Transverse colon (tissue), 3 donors: ENCODE results near the gene RCSD1.

Experiments used
- CTCF ChIP-seq, 5 experiments: fragments of 200-600 bp in 3 of 5; fragments of 450-650 bp in 2 of 5; sonication (generic) in 3 of 5; IDR thresholded peaks; 1 replicate in 2 of 5; 2 replicates in 3 of 5; pipeline ENCODE4 v1.5.1; 2016 to 2017; ENCODE audit warnings: antibody characterized with exemption in 5 of 5, inconsistent platforms in 3 of 5, mild to moderate bottlenecking in 2 of 5, moderate library complexity in 1 of 5
- EP300 ChIP-seq: sonication (generic); formaldehyde crosslinking; IDR thresholded peaks from one replicate; pipeline ENCODE4 v1.6.1; 2017; ENCODE audit warnings: antibody characterized with exemption, low read depth

GRCh38 chr1:167674156-167674555 lies 44.1 kb downstream of the RCSD1 start:
- no peak for TF ChIP-seq CTCF (IDR thresholded peaks at IDR 0.05)
- TF ChIP-seq EP300: no peak
